Glutamatergic neuron (in vitro differentiated cells): ENCODE data around the gene RCAN2. TPM values are rescaled to one million over a fixed set of nuclear protein-coding genes. Genes with fewer than 3 reads are reported as not detected.

Experiments
- DNase-seq: peaks from one replicate; pipeline ENCODE4 v3.0.0; 2022
- H3K27ac Mint-ChIP-seq: one replicate; pipeline ENCODE4 v1.8.0; 2020; ENCODE audit warnings: mild to moderate bottlenecking, mixed read lengths, inconsistent platforms; ENCODE audit not compliant: unreplicated experiment
- H3K27me3 Mint-ChIP-seq: one replicate; pipeline ENCODE4 v1.8.0; 2020; ENCODE audit warnings: mild to moderate bottlenecking, moderate library complexity, mixed read lengths, inconsistent platforms; ENCODE audit not compliant: unreplicated experiment
- H3K36me3 Mint-ChIP-seq: one replicate; pipeline ENCODE4 v1.8.0; 2020; ENCODE audit warnings: mild to moderate bottlenecking, mixed read lengths, inconsistent platforms; ENCODE audit not compliant: unreplicated experiment
- H3K4me1 Mint-ChIP-seq: one replicate; pipeline ENCODE4 v1.8.0; 2020; ENCODE audit warnings: mild to moderate bottlenecking, low read depth, mixed read lengths, inconsistent platforms; ENCODE audit not compliant: unreplicated experiment
- H3K4me3 Mint-ChIP-seq: one replicate; pipeline ENCODE4 v1.8.0; 2020; ENCODE audit warnings: mild to moderate bottlenecking, mixed read lengths, inconsistent platforms; ENCODE audit not compliant: unreplicated experiment
- H3K9me3 Mint-ChIP-seq: one replicate; pipeline ENCODE4 v1.8.0; 2020; ENCODE audit warnings: mild to moderate bottlenecking, moderate library complexity, mixed read lengths, inconsistent platforms; ENCODE audit not compliant: unreplicated experiment
- CTCF ChIP-seq: fragments of 200-600 bp; sonication (generic); IDR thresholded peaks from one replicate; pipeline ENCODE4 v1.5.0; 2021; ENCODE audit not compliant: partially characterized antibody, unreplicated experiment
- total RNA-seq: library from RNA; stranded (reverse); fragmentation: NEBNext Ultra II Directional; extraction: Animal tissue kit (Norgen Biotek cat#: 25700); gene quantifications from one replicate; pipeline ENCODE4 v1.2.1, GENCODE V29; 2021; ENCODE audit not compliant: unreplicated experiment

RCAN2 gene
- total RNA-seq, 1 donor from 2014 or later, result 21.6 TPM

GRCh38 chr6:46325561-46326530 lies 165.4 kb downstream of the RCAN2 start:
- peak overlapping the region; percentile 79 for H3K27ac Mint-ChIP-seq
- no peaks in the 10 kb centered on the region for H3K36me3 Mint-ChIP-seq
- H3K9me3 Mint-ChIP-seq, result peaks cover 4% of the 10 kb centered on the region
- peak overlapping the region; percentile 5 for H3K4me3 Mint-ChIP-seq
- H3K4me1 Mint-ChIP-seq, result peaks cover 18% of the 10 kb centered on the region
- H3K27me3 Mint-ChIP-seq, result no peaks in the 10 kb centered on the region
- no peak for TF ChIP-seq CTCF
- peak; percentile 33 for DNase-seq

- no peak for DNase-seq
- Mint-ChIP-seq H3K9me3 (no peaks in the 10 kb centered on the region), H3K36me3 (no peaks in the 10 kb centered on the region), H3K4me1 (peaks cover 18% of the 10 kb centered on the region), H3K27me3 (no peaks in the 10 kb centered on the region), H3K27ac (peak overlapping the region; percentile 60), H3K4me3 (no peak overlapping the region)
- no peak for TF ChIP-seq CTCF
These were observed 166.5 kb downstream of the RCAN2 start for GRCh38 chr6:46324706-46325105.

GRCh38 chr6:46323966-46324622 lies 167.2 kb downstream of the RCAN2 start:
- no peak for TF ChIP-seq CTCF
- Mint-ChIP-seq H3K4me1 (peaks cover 18% of the 10 kb centered on the region), H3K4me3 (no peak overlapping the region), H3K9me3 (no peaks in the 10 kb centered on the region), H3K36me3 (no peaks in the 10 kb centered on the region), H3K27ac (no peak overlapping the region), H3K27me3 (no peaks in the 10 kb centered on the region)
- no peak for DNase-seq

GRCh38 chr6:46323312-46323965 lies 167.8 kb downstream of the RCAN2 start:
- Mint-ChIP-seq H3K36me3 (no peaks in the 10 kb centered on the region), H3K9me3 (no peaks in the 10 kb centered on the region), H3K4me1 (peaks cover 18% of the 10 kb centered on the region), H3K27ac (no peak overlapping the region), H3K27me3 (no peaks in the 10 kb centered on the region), H3K4me3 (no peak overlapping the region)
- DNase-seq, result no peak
- no peak for TF ChIP-seq CTCF
